Thoracic aorta (tissue), 2 donors: ENCODE results near the gene ANXA6. TPM values are rescaled to one million over a fixed set of nuclear protein-coding genes. Genes with fewer than 3 reads are reported as not detected.

Experiments used
- ATAC-seq: fragments of 150-250 bp; one replicate; pipeline ENCODE4 v1.8.0; 2017; ENCODE audit warnings: low read depth; ENCODE audit not compliant: insufficient number of reproducible peaks, low FRiP score
- DNase-seq: peaks from one replicate; pipeline ENCODE4 v3.0.0-alpha.2; 2020; ENCODE audit warnings: low spot score
- H3K27ac ChIP-seq, 2 donors: fragments of 200-600 bp; sonication (generic); 1 replicate in 1 of 2; 2 replicates in 1 of 2; pipeline ENCODE4 v1.5.1; 2016; ENCODE audit warnings: mild to moderate bottlenecking in 2 of 2, moderate library complexity in 2 of 2
- H3K27me3 ChIP-seq: fragments of 200-600 bp; sonication (generic); replicated peaks from 2 replicates; pipeline ENCODE4 v1.6.0; 2016; ENCODE audit warnings: mild to moderate bottlenecking; ENCODE audit not compliant: insufficient read depth
- H3K36me3 ChIP-seq: fragments of 200-600 bp; sonication (generic); one replicate; pipeline ENCODE4 v1.5.1; 2016
- H3K4me1 ChIP-seq, 2 donors: fragments of 200-600 bp; sonication (generic); 1 replicate in 1 of 2; 2 replicates in 1 of 2; pipeline versions ENCODE4 v1.5.1 to v1.6.0; 2016; ENCODE audit warnings: low read depth in 2 of 2, mild to moderate bottlenecking in 1 of 2; ENCODE audit not compliant: control insufficient read depth in 1 of 2
- H3K4me3 ChIP-seq: fragments of 200-600 bp; sonication (generic); 2 replicates; pipeline ENCODE4 v1.5.1; 2016; ENCODE audit warnings: mild to moderate bottlenecking
- H3K9me3 ChIP-seq: fragments of 200-600 bp; sonication (generic); 2 replicates; pipeline ENCODE4 v1.5.1; 2016
- total RNA-seq, 2 donors: library from RNA; depleted of rRNA; stranded (reverse); fragments of >200 nt; gene quantifications; one replicate each; pipeline versions ENCODE4 v1.1.0 to v1.2.3, GENCODE V29; 2016
- TF ChIP-seq, protein P1 (sequence below): fragments of 200-600 bp; sonication (generic); IDR thresholded peaks from one replicate; pipeline ENCODE4 v1.5.1; 2019; ENCODE audit warnings: antibody characterized with exemption

The ANXA6 gene
- 100 to 1,000 TPM; 207 to 349 TPM for total RNA-seq

GRCh38 chr5:151157426-151158286 is at the start of gene ANXA6:
Gene ANXA6 (minus strand): TSS chr5:151157779. CDS start chr5:151147901, 9,878 bp downstream.
- DNase-seq: peak; percentile 31
- Histone ChIP-seq H3K9me3 (no peaks in the 10 kb centered on the region), H3K27me3 (no peaks in the 10 kb centered on the region), H3K4me1 (peaks cover 29 to 49% of the 10 kb centered on the region in 2 donors), H3K27ac (peak within 1 kb of the TSS; percentile 82 to 92), H3K36me3 (no peaks in the 10 kb centered on the region), H3K4me3 (peak within 1 kb of the TSS; percentile 92)
- ATAC-seq: peak; percentile 71
- TF ChIP-seq, protein P1, sequence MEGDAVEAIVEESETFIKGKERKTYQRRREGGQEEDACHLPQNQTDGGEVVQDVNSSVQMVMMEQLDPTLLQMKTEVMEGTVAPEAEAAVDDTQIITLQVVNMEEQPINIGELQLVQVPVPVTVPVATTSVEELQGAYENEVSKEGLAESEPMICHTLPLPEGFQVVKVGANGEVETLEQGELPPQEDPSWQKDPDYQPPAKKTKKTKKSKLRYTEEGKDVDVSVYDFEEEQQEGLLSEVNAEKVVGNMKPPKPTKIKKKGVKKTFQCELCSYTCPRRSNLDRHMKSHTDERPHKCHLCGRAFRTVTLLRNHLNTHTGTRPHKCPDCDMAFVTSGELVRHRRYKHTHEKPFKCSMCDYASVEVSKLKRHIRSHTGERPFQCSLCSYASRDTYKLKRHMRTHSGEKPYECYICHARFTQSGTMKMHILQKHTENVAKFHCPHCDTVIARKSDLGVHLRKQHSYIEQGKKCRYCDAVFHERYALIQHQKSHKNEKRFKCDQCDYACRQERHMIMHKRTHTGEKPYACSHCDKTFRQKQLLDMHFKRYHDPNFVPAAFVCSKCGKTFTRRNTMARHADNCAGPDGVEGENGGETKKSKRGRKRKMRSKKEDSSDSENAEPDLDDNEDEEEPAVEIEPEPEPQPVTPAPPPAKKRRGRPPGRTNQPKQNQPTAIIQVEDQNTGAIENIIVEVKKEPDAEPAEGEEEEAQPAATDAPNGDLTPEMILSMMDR: no peak

DNA sequence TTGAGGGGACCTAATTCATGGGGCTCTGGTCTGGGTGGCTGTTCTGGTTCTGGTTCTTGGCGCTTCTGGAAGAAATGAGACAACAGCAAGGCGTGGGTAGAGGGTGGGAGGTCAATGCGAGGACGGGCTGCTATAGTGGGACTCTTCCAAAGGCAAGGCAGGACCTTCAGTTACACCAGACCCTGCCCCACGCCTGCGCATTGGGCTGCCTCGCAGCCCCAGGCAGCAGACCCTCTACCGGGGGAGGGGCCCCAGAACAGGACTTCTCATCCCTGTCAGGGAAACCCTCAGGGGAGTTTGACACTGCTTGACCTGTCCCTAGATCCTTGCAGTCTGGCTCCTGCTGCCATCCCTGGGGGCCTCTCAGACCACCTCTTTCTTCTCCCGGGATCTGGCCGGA is 47.8 kb upstream of the ANXA6 start:
- no peak for DNase-seq
- no peak for ATAC-seq

GRCh38 chr5:151204051-151204450 is 46.5 kb upstream of the ANXA6 start:
- Histone ChIP-seq H3K4me1 (peaks cover 0 to 8% of the 10 kb centered on the region in 2 donors), H3K27me3 (no peaks in the 10 kb centered on the region), H3K27ac (no peak overlapping the region), H3K36me3 (peaks cover 4% of the 10 kb centered on the region), H3K9me3 (no peaks in the 10 kb centered on the region), H3K4me3 (no peak overlapping the region)
- ATAC-seq (no peak), DNase-seq (no peak)
- TF ChIP-seq, protein P1: no peak

More for the DNA sequence above, 47.8 kb upstream of the ANXA6 start:
- H3K27ac ChIP-seq: no peak overlapping the region
- H3K36me3 ChIP-seq: peaks cover 4% of the 10 kb centered on the region
- TF ChIP-seq, protein P1: no peak
- H3K4me1 ChIP-seq: peaks cover 0 to 8% of the 10 kb centered on the region in 2 donors
- H3K9me3 ChIP-seq: no peaks in the 10 kb centered on the region
- no peaks in the 10 kb centered on the region for H3K27me3 ChIP-seq
- no peak overlapping the region for H3K4me3 ChIP-seq

DNA sequence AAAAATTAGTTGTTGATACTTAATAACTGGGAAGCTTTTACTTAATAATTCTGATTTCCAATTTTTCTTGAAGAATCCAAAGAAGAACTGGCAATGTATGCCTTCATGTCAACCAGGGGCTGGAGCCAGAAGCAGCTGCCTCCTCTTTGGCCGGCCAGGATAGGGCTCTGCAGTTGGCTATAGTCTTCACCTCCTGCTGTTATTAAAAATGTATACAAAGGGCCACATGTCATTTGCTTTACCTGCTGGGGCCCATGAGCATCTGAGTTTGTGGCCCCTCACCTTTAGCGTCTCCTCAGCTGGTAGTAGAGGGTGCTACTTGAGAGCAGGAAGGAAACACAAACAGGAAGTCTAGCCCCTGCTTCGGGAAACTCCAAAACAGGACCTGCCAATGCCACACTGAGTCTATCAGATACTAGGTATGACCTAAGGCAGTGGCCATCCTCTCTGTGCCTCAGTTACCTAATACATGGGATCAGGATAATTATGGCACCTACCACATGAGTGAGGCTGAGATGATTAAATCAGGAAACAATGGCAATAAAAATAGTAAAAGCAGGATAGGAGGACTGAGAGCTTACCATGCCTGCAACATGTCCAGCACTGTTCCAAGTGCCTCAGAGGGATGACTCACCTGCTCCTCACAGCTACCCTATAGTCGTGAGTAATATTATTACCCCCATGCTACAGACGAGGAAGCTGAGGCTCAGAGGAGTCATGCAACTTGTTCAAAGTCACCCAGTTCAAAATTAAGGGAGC is 45.0 kb upstream of the ANXA6 start:
- TF ChIP-seq, protein P1: no peak
- Histone ChIP-seq H3K4me3 (no peak overlapping the region), H3K36me3 (peaks cover 4% of the 10 kb centered on the region), H3K27me3 (no peaks in the 10 kb centered on the region), H3K9me3 (no peaks in the 10 kb centered on the region), H3K4me1 (no peaks in the 10 kb centered on the region), H3K27ac (no peak overlapping the region)
- DNase-seq (no peak), ATAC-seq (no peak)
